Keratinocyte (primary cell): ENCODE results near the gene LHFPL3. TPM values are rescaled to one million over a fixed set of nuclear protein-coding genes. Genes with fewer than 3 reads are reported as not detected.

Experiments
- DNase-seq: peaks from one replicate; pipeline ENCODE4 v3.0.0-alpha.2; 2011; ENCODE audit warnings: low read depth, missing footprints, low spot score
- FAIRE-seq: peaks from 2 replicates; lab custom pipeline; 2011; peaks lifted over from hg19 to GRCh38; lab: Jason Lieb, UNC
- H2AFZ ChIP-seq: 2 replicates; pipeline ENCODE4 v1.6.0; 2012; ENCODE audit warnings: low read length, control low read depth, inconsistent platforms; ENCODE audit not compliant: control insufficient read depth
- H3K27ac ChIP-seq: 2 replicates; pipeline ENCODE4 v1.5.1; 2011; ENCODE audit warnings: low read length; ENCODE audit not compliant: control insufficient read depth, insufficient read depth
- H3K27me3 ChIP-seq: 3 replicates; pipeline ENCODE4 v1.6.0; 2011; ENCODE audit warnings: low read length; ENCODE audit not compliant: control insufficient read depth, insufficient read depth; ENCODE audit errors: extremely low read depth
- H3K36me3 ChIP-seq, 2 experiments: 2 replicates in 1 of 2; 3 replicates in 1 of 2; pipeline ENCODE4 v1.5.1; 2011; ENCODE audit warnings: low read length in 2 of 2, mild to moderate bottlenecking in 1 of 2; ENCODE audit not compliant: control insufficient read depth in 2 of 2, insufficient read depth in 2 of 2; ENCODE audit errors: extremely low read depth in 1 of 2
- H3K4me1 ChIP-seq: 3 replicates; pipeline ENCODE4 v1.5.1; 2011; ENCODE audit warnings: low read length; ENCODE audit not compliant: control insufficient read depth, insufficient read depth; ENCODE audit errors: extremely low read depth
- H3K4me2 ChIP-seq: 3 replicates; pipeline ENCODE4 v1.6.0; 2011; ENCODE audit warnings: low read depth, low read length; ENCODE audit not compliant: control insufficient read depth, insufficient read depth; ENCODE audit errors: extremely low read depth
- H3K4me3 ChIP-seq, 3 experiments: fragments of 200-600 bp in 1 of 3; sonication (generic) in 1 of 3; 2 replicates in 2 of 3; 3 replicates in 1 of 3; pipeline ENCODE4 v1.5.1; 2011 to 2016; ENCODE audit warnings: low read length in 3 of 3, mild to moderate bottlenecking in 3 of 3, control low read depth in 2 of 3, inconsistent platforms in 1 of 3, low read depth in 1 of 3, mixed read lengths in 1 of 3, mixed run types in 1 of 3, moderate library complexity in 1 of 3; ENCODE audit not compliant: control insufficient read depth in 2 of 3, insufficient read depth in 2 of 3; ENCODE audit errors: extremely low read depth in 1 of 3
- H3K79me2 ChIP-seq: 2 replicates; pipeline ENCODE4 v1.6.0; 2012; ENCODE audit warnings: low read length; ENCODE audit not compliant: control insufficient read depth, insufficient read depth
- H3K9ac ChIP-seq: 3 replicates; pipeline ENCODE4 v1.6.0; 2011; ENCODE audit warnings: low read length; ENCODE audit not compliant: control insufficient read depth, insufficient read depth; ENCODE audit errors: extremely low read depth
- H3K9me1 ChIP-seq: 3 replicates; pipeline ENCODE4 v1.6.0; 2011; ENCODE audit warnings: low read length; ENCODE audit not compliant: control insufficient read depth, insufficient read depth; ENCODE audit errors: extremely low read depth
- H3K9me3 ChIP-seq: 2 replicates; pipeline ENCODE4 v1.5.1; 2012; ENCODE audit warnings: low read depth, low read length; ENCODE audit not compliant: control insufficient read depth
- H4K20me1 ChIP-seq: 3 replicates; pipeline ENCODE4 v1.6.0; 2011; ENCODE audit warnings: low read length; ENCODE audit not compliant: control insufficient read depth, insufficient read depth; ENCODE audit errors: extremely low read depth
- CTCF ChIP-seq, 3 experiments: IDR thresholded peaks in 1 of 3; conservative IDR thresholded peaks in 1 of 3; optimal IDR thresholded peaks in 1 of 3; 2 replicates in 2 of 3; 3 replicates in 1 of 3; pipeline versions ENCODE3 to v1.5.1; 2011; ENCODE audit warnings: low read length in 3 of 3, mild to moderate bottlenecking in 3 of 3, moderate library complexity in 2 of 3, control low read depth in 1 of 3, inconsistent platforms in 1 of 3; ENCODE audit not compliant: insufficient read depth in 2 of 3; ENCODE audit errors: extremely low read depth in 1 of 3
- EZH2 ChIP-seq: IDR thresholded peaks from one replicate; pipeline ENCODE4 v1.6.1; 2012; ENCODE audit warnings: inconsistent platforms, mild to moderate bottlenecking, low read length, moderate library complexity
- dilution Hi-C: fragments of 300-500 bp; cut with MboI; formaldehyde crosslinking; loops from one replicate; pipeline ENCODE4 v1.7.0; 2020; ENCODE audit warnings: low sequenced_read_pairs; ENCODE audit not compliant: extremely low pct_ligation_motif_present
- polyA plus RNA-seq, 5 experiments: library from polyadenylated mRNA; depleted of rRNA in 3 of 5; stranded (reverse) in 3 of 5; stranded (forward) in 1 of 5; unstranded in 1 of 5; fragments of >200 nt; gene quantifications; 1 replicate in 1 of 5; 2 replicates in 3 of 5; 3 replicates in 1 of 5; pipeline versions ENCODE4 v1.2.1 to v1.2.3, GENCODE V29; 2011 to 2012; ENCODE audit warnings: missing spikeins in 2 of 5, low read depth in 1 of 5, low replicate concordance in 1 of 5

Gene LHFPL3
- polyA plus RNA-seq, 1 donor (not counting 4 experiments of a cell fraction or from before 2014, with no cell fraction given), result not detected

- FAIRE-seq (no peak), DNase-seq (no peak)
- Histone ChIP-seq H3K9ac (no peak overlapping the region), H3K9me1 (no peaks in the 10 kb centered on the region), H2AFZ (no peak overlapping the region), H3K4me1 (no peaks in the 10 kb centered on the region), H3K4me3 (no peak overlapping the region), H3K9me3 (no peaks in the 10 kb centered on the region), H3K27ac (no peak overlapping the region), H3K79me2 (no peaks in the 10 kb centered on the region), H3K27me3 (no peaks in the 10 kb centered on the region), H3K36me3 (no peaks in the 10 kb centered on the region), H4K20me1 (no peaks in the 10 kb centered on the region), H3K4me2 (no peak overlapping the region)
- dilution Hi-C loops, result no loop called here
- TF ChIP-seq EZH2 (no peak), CTCF (optimal IDR thresholded peaks at IDR 0.05 in 1 of 3, IDR thresholded peaks at IDR 0.05 in 1 of 3, conservative IDR thresholded peaks at IDR 0.05 in 1 of 3; ENCODE audit: extremely low read depth in 1 of 3, insufficient read depth in 2 of 3, low read length in 3 of 3) (no peak)
Observed at GRCh38 chr7:104317948-104318629, 10.3 kb upstream of the LHFPL3 start.

- H3K4me3 ChIP-seq, result no peak overlapping the region
- H3K36me3 ChIP-seq, result no peaks in the 10 kb centered on the region
- H3K9ac ChIP-seq, result no peak overlapping the region
- H3K9me1 ChIP-seq, result no peaks in the 10 kb centered on the region
- no peaks in the 10 kb centered on the region for H3K4me1 ChIP-seq
- TF ChIP-seq CTCF (optimal IDR thresholded peaks at IDR 0.05 in 1 of 3, IDR thresholded peaks at IDR 0.05 in 1 of 3, conservative IDR thresholded peaks at IDR 0.05 in 1 of 3; ENCODE audit: extremely low read depth in 1 of 3, insufficient read depth in 2 of 3, low read length in 3 of 3) (no peak), EZH2 (no peak)
- H3K4me2 ChIP-seq, result no peak overlapping the region
- no peaks in the 10 kb centered on the region for H3K79me2 ChIP-seq
- DNase-seq (no peak), FAIRE-seq (no peak)
- dilution Hi-C loops, result no loop called here
- no peak overlapping the region for H3K27ac ChIP-seq
- H2AFZ ChIP-seq, result no peak overlapping the region
- H3K27me3 ChIP-seq, result peaks cover 38% of the 10 kb centered on the region
- H3K9me3 ChIP-seq, result no peaks in the 10 kb centered on the region
- no peaks in the 10 kb centered on the region for H4K20me1 ChIP-seq
Observed at GRCh38 chr7:104327534-104327933, 869 bp upstream of the LHFPL3 start.
